Fibroblast of skin of right quadriceps (primary cell): ENCODE results near the gene ADAMTS18.
A peak's percentile ranks its signal among the peaks of the same experiment; 100 is the strongest.

Source experiments
- DNase-seq: peaks from one replicate; pipeline ENCODE4 v3.0.0-alpha.2; 2013

ADAMTS18 gene

DNA sequence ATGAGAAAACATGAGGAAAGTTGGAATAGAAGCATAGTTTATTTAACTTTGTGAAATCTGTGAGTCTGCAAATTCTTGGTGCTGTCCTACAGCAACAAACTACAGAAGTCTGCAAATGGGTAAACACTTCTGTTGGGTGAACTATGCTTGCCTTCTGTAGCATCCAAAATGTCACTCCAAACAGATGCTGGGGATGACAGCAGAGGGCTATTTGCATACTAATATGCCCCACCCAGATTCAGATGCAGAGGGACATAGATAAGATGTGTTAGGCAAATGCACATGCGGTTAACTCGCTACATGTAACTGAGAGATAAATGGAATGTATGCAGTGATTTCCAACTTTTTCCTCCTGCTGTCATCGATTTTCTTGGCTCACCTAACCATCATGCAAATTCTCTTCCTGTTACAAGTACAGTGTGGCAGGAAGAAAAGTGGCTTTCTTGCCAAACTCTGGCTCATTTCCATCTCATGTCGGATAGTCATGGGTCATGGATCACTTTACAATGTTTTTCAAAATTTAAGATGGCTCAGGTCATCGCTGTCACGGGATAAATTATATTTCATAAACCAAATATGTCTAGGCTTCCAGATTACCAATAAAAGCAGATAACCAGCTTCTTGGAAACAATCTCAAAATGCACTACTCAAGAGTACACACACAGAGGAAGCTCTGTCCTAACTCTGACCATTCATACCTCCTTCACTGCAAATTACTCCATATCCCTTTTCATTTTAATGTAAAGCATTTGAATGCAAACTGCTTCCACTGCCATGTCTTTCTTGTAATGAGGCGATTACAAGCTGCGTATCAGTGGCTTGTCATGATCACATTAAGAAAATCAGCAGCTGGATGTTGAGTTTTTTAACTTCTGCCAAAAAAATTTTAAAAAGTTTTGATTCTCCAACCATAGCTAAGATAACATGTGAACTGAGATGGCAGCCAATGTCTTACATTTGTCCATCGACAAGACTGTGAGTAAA is 47.7 kb downstream of the ADAMTS18 start:
- DNase-seq: no peak

DNA sequence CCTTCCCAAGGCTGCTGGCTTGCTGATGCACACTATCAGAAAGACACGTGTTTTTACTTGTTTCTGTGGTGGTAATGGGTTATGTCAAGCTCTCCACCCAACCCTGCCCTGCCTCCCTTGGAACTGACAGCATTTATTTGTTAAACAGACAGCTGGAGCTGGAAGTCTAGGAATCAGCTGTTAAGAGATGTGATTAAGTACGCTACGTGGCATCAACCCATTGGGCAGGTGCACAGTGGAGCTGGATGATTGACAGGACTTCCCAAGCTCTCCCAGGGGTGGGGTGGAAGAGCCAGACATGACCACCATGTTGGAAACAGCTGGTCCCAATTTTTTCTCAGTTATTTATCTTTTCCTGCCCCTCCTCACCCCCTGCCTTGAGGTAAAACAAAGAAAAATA is 49.4 kb downstream of the ADAMTS18 start:
- DNase-seq: no peak

- DNase-seq: no peak
Observed at GRCh38 chr16:77383606-77384187, 51.1 kb downstream of the ADAMTS18 start.

DNA sequence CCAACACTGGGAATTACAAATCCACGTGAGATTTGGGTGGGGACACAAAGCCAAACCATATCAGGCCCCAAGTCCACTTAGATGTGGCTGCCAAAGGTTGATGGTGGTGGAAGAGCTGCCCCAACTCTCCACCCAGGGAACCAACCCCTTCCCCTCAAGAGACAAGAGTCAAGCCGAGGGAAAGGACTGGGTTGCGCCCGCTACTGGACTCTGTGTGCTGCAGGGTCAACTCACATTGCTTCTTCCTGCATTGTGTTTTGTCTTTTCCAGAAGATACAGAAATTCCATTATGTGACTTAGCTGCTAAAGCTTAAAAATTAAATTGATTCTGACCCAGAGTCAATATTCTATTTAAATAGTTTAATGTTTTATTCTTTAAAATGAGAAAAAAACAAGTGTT is 58.5 kb downstream of the ADAMTS18 start:
- DNase-seq: no peak

DNA sequence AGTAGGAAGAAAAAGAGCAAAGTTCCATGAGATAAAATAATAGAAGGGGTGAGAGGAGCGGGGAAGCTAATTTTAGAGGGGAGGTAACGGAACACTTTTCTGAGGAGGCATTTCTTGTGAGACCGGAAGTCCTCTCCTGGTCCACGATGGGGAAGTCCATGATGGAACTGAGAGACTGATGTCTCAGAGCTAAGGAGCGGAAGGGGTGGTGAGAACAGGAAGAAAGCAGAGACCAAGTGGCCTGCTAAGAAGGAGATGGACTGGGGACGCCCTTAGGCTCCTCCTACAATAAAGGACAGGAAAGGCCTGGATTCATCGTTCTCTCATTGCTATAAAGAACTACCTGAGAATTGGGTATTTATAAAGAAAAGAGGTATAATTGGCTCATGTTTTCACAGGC is 59.4 kb downstream of the ADAMTS18 start:
- no peak for DNase-seq

GRCh38 chr16:77374384-77374783 is 60.5 kb downstream of the ADAMTS18 start:
- no peak for DNase-seq

- DNase-seq: no peak
Observed at GRCh38 chr16:77373726-77374125, 61.1 kb downstream of the ADAMTS18 start.

- no peak for DNase-seq
Observed at GRCh38 chr16:77364770-77365169, 70.1 kb downstream of the ADAMTS18 start.

GRCh38 chr16:77359065-77359502 is 75.8 kb downstream of the ADAMTS18 start:
- DNase-seq: peak; percentile 15

DNA sequence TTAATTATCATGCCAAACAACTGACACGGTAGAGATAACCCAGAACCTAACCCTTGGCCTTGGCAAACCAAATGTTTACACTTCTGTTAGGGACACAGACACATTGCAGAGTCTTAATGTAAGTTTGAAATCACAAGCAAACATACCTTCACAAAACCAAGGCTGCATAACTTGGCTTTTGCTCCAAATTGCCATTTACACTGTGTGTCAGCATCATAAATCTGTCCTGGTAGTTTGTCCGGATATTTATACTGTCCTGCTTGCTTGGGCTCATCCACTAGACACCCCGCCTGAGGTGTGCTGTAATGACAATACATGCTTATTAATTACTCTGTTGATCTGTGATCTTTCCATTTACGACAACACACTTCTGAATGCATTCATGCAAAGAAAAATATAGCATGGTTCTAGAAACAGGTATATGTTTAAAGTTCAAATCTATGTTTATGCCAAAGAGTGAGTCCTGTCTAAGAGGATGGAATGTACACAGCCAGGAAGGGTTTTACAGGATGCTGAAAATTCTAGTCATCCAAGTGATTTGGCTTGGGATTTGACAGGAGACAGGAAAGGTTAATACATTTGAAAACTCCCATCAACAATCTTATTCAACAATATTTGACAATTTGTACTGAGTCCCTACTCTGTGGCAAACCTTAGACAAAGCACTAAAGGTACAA is 81.1 kb downstream of the ADAMTS18 start:
- no peak for DNase-seq

GRCh38 chr16:77344341-77344740 is 90.5 kb downstream of the ADAMTS18 start:
- peak; percentile 6 for DNase-seq

DNA sequence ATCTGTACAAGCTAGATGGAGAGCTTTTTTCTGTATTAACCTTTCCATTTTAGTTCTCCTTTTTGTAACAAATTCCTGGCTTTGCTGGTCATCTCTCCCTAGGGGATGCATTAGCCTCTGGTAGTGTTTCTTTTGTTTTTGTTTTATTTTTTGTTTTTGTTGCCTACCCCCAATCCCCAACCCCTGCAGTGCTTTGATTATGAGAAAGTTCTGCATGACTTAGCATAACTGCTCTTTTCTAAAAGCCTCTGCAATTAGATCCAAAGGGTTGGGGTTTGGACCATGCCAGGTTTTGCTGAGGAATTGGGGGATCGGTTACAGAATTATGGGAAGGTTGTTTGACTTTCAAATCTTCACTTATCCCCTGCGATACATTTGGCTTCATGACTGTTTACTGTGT is 98.2 kb downstream of the ADAMTS18 start:
- no peak for DNase-seq

- no peak for DNase-seq
Observed at GRCh38 chr16:77335652-77336234, 99.1 kb downstream of the ADAMTS18 start.

GRCh38 chr16:77332792-77333191 is 102.0 kb downstream of the ADAMTS18 start:
- DNase-seq: peak; percentile 37

- DNase-seq: no peak
Observed at GRCh38 chr16:77331802-77332586, 102.8 kb downstream of the ADAMTS18 start.

DNA sequence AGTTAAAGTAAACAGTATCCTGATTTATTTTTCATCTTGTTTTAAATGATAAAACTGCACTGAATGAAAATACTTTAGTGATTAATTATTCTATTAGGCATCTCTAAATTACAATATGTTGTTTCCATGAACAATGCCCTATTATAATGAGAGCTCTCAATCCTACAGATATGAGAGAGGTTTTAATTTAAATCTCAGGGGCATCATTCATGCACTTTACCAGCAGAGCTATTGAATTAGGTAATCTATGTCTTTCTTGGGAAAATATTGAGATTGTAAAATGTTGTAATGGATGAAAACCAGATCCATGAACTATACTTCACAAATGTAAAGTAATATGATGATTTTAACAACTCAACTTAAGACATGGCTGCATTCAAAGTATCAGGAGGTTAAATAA is 103.8 kb downstream of the ADAMTS18 start:
- no peak for DNase-seq

GRCh38 chr16:77330332-77331042 is 104.3 kb downstream of the ADAMTS18 start:
- no peak for DNase-seq

DNA sequence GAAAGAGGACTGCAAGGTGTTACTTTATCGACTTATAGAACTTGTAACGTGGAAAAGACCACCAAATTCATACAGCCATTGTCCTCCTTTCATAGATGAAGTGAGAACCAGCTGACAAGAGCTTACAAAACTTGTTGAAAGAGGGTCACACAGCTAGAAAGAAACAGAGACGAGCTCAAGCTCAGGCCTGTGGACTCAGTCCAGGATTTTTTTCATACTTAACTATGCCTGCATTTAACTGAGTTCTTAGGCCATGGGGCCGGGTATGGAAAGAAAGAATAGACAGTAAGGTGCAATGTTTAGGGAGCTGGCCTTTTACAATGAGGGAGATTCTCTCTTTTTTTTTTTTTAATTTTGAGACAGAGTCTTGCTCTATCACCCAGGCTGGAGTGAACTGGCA is 106.1 kb downstream of the ADAMTS18 start:
- DNase-seq: no peak

GRCh38 chr16:77328274-77328673 is 106.6 kb downstream of the ADAMTS18 start:
- no peak for DNase-seq

DNA sequence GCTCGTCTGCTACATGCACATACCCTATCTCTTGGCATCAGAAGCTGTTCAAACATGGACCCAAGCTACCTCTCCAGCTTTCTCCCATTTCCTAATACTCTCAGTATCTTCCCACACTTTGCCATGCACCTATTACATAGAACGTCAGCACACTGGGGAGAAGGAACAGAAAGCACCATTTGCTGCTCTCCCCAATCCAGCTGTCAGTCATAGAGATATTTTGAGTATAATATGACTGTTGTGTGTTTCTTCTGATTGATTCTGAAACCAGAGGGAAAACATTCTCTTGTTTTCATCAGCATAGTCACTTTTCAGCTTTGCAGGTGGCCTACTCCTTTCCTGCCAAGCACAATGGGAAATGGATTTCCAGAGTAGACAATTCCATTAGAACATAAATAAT is 107.1 kb downstream of the ADAMTS18 start:
- DNase-seq: no peak

DNA sequence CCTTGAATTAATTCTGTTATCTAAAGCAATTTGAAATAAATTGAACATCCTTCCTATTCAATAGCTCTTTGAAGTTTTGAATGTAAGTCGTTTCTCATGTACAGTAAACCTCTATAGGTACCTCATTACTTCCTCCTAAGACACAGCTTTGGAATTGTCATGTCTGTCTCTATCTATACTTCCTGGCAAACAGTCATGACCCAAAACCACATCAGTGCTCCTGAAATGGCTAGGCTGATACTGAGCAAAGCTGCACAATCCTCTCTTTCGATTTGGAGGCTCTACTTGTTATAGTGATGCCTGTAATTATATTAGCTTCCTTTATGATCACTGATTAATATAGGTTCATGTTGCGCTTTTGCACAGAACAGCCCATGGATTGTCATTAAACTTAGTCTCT is 110.1 kb downstream of the ADAMTS18 start:
- no peak for DNase-seq

- DNase-seq: no peak
Observed at GRCh38 chr16:77323695-77324094, 111.1 kb downstream of the ADAMTS18 start.
